ENCODE measurements around the gene COL4A2.
"Not testable (repeated sequence)": the region's sequence is repeated elsewhere in the genome, so short reads cannot be mapped to it uniquely, and the experiment has no call there.

COL4A2 gene

GRCh38 chr13:110517505-110518225 is 210.6 kb downstream of the COL4A2 start:
- DNase-seq (ENCODE audit: low read depth) = no peak

GRCh38 chr13:110518226-110518525 is 211.1 kb downstream of the COL4A2 start:
- DNase-seq (ENCODE audit: low read depth) = no peak

- DNase-seq (ENCODE audit: low read depth) = no peak
Measured at GRCh38 chr13:110518571-110518970, 211.5 kb downstream of the COL4A2 start.

GRCh38 chr13:110519046-110519445 is 212.0 kb downstream of the COL4A2 start:
- no peak for DNase-seq (ENCODE audit: low read depth)

- DNase-seq (ENCODE audit: low read depth) = no peak
Measured at GRCh38 chr13:110519506-110519905, 212.4 kb downstream of the COL4A2 start.

GRCh38 chr13:110520431-110521295 is 213.6 kb downstream of the COL4A2 start:
- DNase-seq (ENCODE audit: low read depth) = peak; percentile 84

GRCh38 chr13:110521296-110521680 is 214.2 kb downstream of the COL4A2 start:
- no peak for DNase-seq (ENCODE audit: low read depth)

GRCh38 chr13:110521946-110522345 is 214.9 kb downstream of the COL4A2 start:
- DNase-seq (ENCODE audit: low read depth) = peak; percentile 67

- DNase-seq (ENCODE audit: low read depth) = no peak
Measured at GRCh38 chr13:110522721-110523120, 215.6 kb downstream of the COL4A2 start.

- no peak for DNase-seq (ENCODE audit: low read depth)
Measured at GRCh38 chr13:110523180-110523579, 216.1 kb downstream of the COL4A2 start.

GRCh38 chr13:110523838-110524540 is 216.9 kb downstream of the COL4A2 start:
- no peak for DNase-seq (ENCODE audit: low read depth)

- DNase-seq (ENCODE audit: low read depth) = no peak
Measured at GRCh38 chr13:110524541-110525257, 217.6 kb downstream of the COL4A2 start.

- DNase-seq (ENCODE audit: low read depth) = no peak
Measured at GRCh38 chr13:110525328-110526319, 218.5 kb downstream of the COL4A2 start.

GRCh38 chr13:110528371-110528770 is 221.3 kb downstream of the COL4A2 start:
- peak; percentile 95 for DNase-seq (ENCODE audit: low read depth)

- DNase-seq (ENCODE audit: low read depth) = no peak
Measured at GRCh38 chr13:110528911-110529310, 221.8 kb downstream of the COL4A2 start.

- no peak for DNase-seq (ENCODE audit: low read depth)
Measured at GRCh38 chr13:110529522-110530311, 222.6 kb downstream of the COL4A2 start.

- no peak for DNase-seq (ENCODE audit: low read depth)
Measured at GRCh38 chr13:110531100-110531499, 224.0 kb downstream of the COL4A2 start.

GRCh38 chr13:110531671-110532083 is 224.6 kb downstream of the COL4A2 start:
- no peak for DNase-seq (ENCODE audit: low read depth)

GRCh38 chr13:110532258-110532657 is 225.2 kb downstream of the COL4A2 start:
- not testable (repeated sequence) for DNase-seq (ENCODE audit: low read depth)

All from iris pigment epithelial cell (primary cell).